WTC11 (cell line): ENCODE measurements around the gene FAM13C. TPM values are rescaled to one million over a fixed set of nuclear protein-coding genes. Genes with fewer than 3 reads are reported as not detected.
A peak's percentile ranks its signal among the peaks of the same experiment; 100 is the strongest.

Source experiments
- ATAC-seq: fragments of 200-7000 bp; cut with Tn5 transposase; 2 replicates; pipeline ENCODE4 v1.10.0; 2021; ENCODE audit warnings: mild to moderate bottlenecking, moderate library complexity
- CTCF ChIA-PET: fragments of 300-600 bp; sonication (Branson Sonifier 250); formaldehyde crosslinking; loops from one replicate; lab custom pipeline; 2021; ENCODE audit warnings: antibody characterized with exemption; lab: Charles Lee
- POLR2A ChIA-PET: fragments of 350-600 bp; sonication (Branson Sonifier 250); formaldehyde crosslinking; loops from one replicate; lab custom pipeline; 2021; ENCODE audit warnings: antibody characterized with exemption; lab: Charles Lee
- DNase-seq: peaks from one replicate; pipeline ENCODE4 v3.0.0; 2021; ENCODE audit warnings: low spot score
- H3K27ac Mint-ChIP-seq: 2 replicates; pipeline ENCODE4 v1.8.0; 2021; ENCODE audit warnings: mixed read lengths
- H3K27me3 Mint-ChIP-seq: 2 replicates; pipeline ENCODE4 v1.8.0; 2021; ENCODE audit warnings: low read depth, mild to moderate bottlenecking, moderate library complexity, mixed read lengths
- H3K36me3 Mint-ChIP-seq: 2 replicates; pipeline ENCODE4 v1.8.0; 2021; ENCODE audit warnings: mixed read lengths
- H3K4me1 Mint-ChIP-seq: 2 replicates; pipeline ENCODE4 v1.8.0; 2022; ENCODE audit warnings: mixed read lengths
- H3K4me3 Mint-ChIP-seq: 2 replicates; pipeline ENCODE4 v1.8.0; 2021; ENCODE audit warnings: mild to moderate bottlenecking, moderate library complexity, mixed read lengths
- H3K9me3 Mint-ChIP-seq: 2 replicates; pipeline ENCODE4 v1.8.0; 2021; ENCODE audit warnings: mixed read lengths
- AFF4 ChIP-seq: sonication (generic); formaldehyde crosslinking; IDR thresholded peaks from 2 replicates; pipeline ENCODE4 v1.8.1; 2023; ENCODE audit warnings: mild to moderate bottlenecking, missing genetic modification reagents, borderline replicate concordance
- ATF1 ChIP-seq: sonication (generic); formaldehyde crosslinking; IDR thresholded peaks from 2 replicates; pipeline ENCODE4 v1.8.1; 2023; ENCODE audit warnings: mild to moderate bottlenecking, moderate library complexity, missing genetic modification reagents
- E2F1 ChIP-seq: sonication (generic); formaldehyde crosslinking; IDR thresholded peaks from 2 replicates; pipeline ENCODE4 v1.8.0; 2022; ENCODE audit warnings: mild to moderate bottlenecking, missing genetic modification reagents
- EMX1 ChIP-seq: fragments of 250-450 bp; sonication (Bioruptor Pico); IDR thresholded peaks from 2 replicates; pipeline ENCODE4 v1.8.0; 2021; ENCODE audit warnings: mild to moderate bottlenecking
- ESRRA ChIP-seq: sonication (generic); formaldehyde crosslinking; IDR thresholded peaks from 2 replicates; pipeline ENCODE4 v1.8.1; 2022; ENCODE audit warnings: mild to moderate bottlenecking, missing genetic modification reagents, borderline replicate concordance
- GABPB1 ChIP-seq: sonication (generic); formaldehyde crosslinking; IDR thresholded peaks from 2 replicates; pipeline ENCODE4 v1.8.1; 2023; ENCODE audit warnings: mild to moderate bottlenecking, missing genetic modification reagents
- IRF2 ChIP-seq: sonication (generic); formaldehyde crosslinking; IDR thresholded peaks from 2 replicates; pipeline ENCODE4 v1.8.0; 2022; ENCODE audit warnings: low read depth, missing genetic modification reagents, borderline replicate concordance
- KAT7 ChIP-seq: sonication (generic); formaldehyde crosslinking; IDR thresholded peaks from 2 replicates; pipeline ENCODE4 v1.8.1; 2023; ENCODE audit warnings: missing genetic modification reagents, mild to moderate bottlenecking, borderline replicate concordance
- MYBL2 ChIP-seq: sonication (generic); formaldehyde crosslinking; IDR thresholded peaks from 2 replicates; pipeline ENCODE4 v1.8.1; 2023; ENCODE audit warnings: mild to moderate bottlenecking, moderate library complexity, missing genetic modification reagents
- PRRX2 ChIP-seq: fragments of 250-450 bp; sonication (Bioruptor Pico); IDR thresholded peaks from 2 replicates; pipeline ENCODE4 v1.8.0; 2021; ENCODE audit warnings: mild to moderate bottlenecking
- RELA ChIP-seq: sonication (generic); formaldehyde crosslinking; IDR thresholded peaks from 2 replicates; pipeline ENCODE4 v1.8.1; 2022; ENCODE audit warnings: missing genetic modification reagents, mild to moderate bottlenecking, borderline replicate concordance
- RORB ChIP-seq: fragments of 250-450 bp; sonication (Bioruptor Pico); IDR thresholded peaks from 2 replicates; pipeline ENCODE4 v1.9.0; 2021; ENCODE audit warnings: mild to moderate bottlenecking
- SMAD3 ChIP-seq: sonication (generic); formaldehyde crosslinking; IDR thresholded peaks from 2 replicates; pipeline ENCODE4 v1.8.0; 2022; ENCODE audit warnings: missing genetic modification reagents, mild to moderate bottlenecking, borderline replicate concordance
- SOX15 ChIP-seq: fragments of 250-450 bp; sonication (Bioruptor Pico); IDR thresholded peaks from 2 replicates; pipeline ENCODE4 v1.9.0; 2021; ENCODE audit warnings: mild to moderate bottlenecking
- SP1 ChIP-seq: sonication (generic); formaldehyde crosslinking; conservative IDR thresholded peaks from 2 replicates; pipeline ENCODE4 v1.8.1; 2022; ENCODE audit warnings: missing genetic modification reagents
- TEAD1 ChIP-seq: sonication (generic); formaldehyde crosslinking; IDR thresholded peaks from 2 replicates; pipeline ENCODE4 v1.8.0; 2022; ENCODE audit warnings: mild to moderate bottlenecking, missing genetic modification reagents
- USF2 ChIP-seq: sonication (generic); formaldehyde crosslinking; IDR thresholded peaks from 2 replicates; pipeline ENCODE4 v1.8.1; 2023; ENCODE audit warnings: mild to moderate bottlenecking, missing genetic modification reagents, moderate library complexity
- ZBTB21 ChIP-seq: sonication (generic); formaldehyde crosslinking; IDR thresholded peaks from 2 replicates; pipeline ENCODE4 v1.8.1; 2023; ENCODE audit warnings: mild to moderate bottlenecking, missing genetic modification reagents, borderline replicate concordance
- ZNF121 ChIP-seq: sonication (generic); formaldehyde crosslinking; IDR thresholded peaks from 2 replicates; pipeline ENCODE4 v1.8.0; 2023; ENCODE audit warnings: missing genetic modification reagents
- ZNF317 ChIP-seq: sonication (generic); formaldehyde crosslinking; IDR thresholded peaks from 2 replicates; pipeline ENCODE4 v1.8.1; 2023; ENCODE audit warnings: low read depth, mild to moderate bottlenecking, moderate library complexity, missing genetic modification reagents, borderline replicate concordance
- total RNA-seq: library from RNA; stranded (reverse); gene quantifications from 3 replicates; pipeline ENCODE4 v1.2.3, GENCODE V29; 2021

Gene FAM13C
- total RNA-seq, 1 experiment from 2014 or later, result 1.5 TPM

GRCh38 chr10:59266321-59266720 is 96.0 kb downstream of the FAM13C start:
- ATAC-seq, result no peak
- Mint-ChIP-seq H3K27ac (no peak overlapping the region), H3K36me3 (no peaks in the 10 kb centered on the region)
- POLR2A ChIA-PET, result no interaction called here
- TF ChIP-seq E2F1 (CRISPR knock-in tag), result no peak
- no peak for TF ChIP-seq ESRRA (CRISPR knock-in tag)
- TF ChIP-seq IRF2 (CRISPR knock-in tag), result no peak
- TF ChIP-seq PRRX2 (CRISPR knock-in tag), result no peak
- TF ChIP-seq RELA (CRISPR knock-in tag), result no peak
- TF ChIP-seq KAT7 (CRISPR knock-in tag), result no peak
- no peak for TF ChIP-seq ZBTB21 (CRISPR knock-in tag)
- TF ChIP-seq MYBL2 (CRISPR knock-in tag), result no peak
- TF ChIP-seq AFF4 (CRISPR knock-in tag), result no peak
- TF ChIP-seq TEAD1, result no peak
- no peak for TF ChIP-seq SMAD3 (CRISPR knock-in tag)
- TF ChIP-seq ZNF121 (CRISPR knock-in tag), result no peak
- TF ChIP-seq, all 79 proteins: peak for 0
- CTCF ChIA-PET, result no interaction called here
- DNase-seq, result no peak
- Mint-ChIP-seq H3K4me1 (no peaks in the 10 kb centered on the region), H3K27me3 (no peaks in the 10 kb centered on the region), H3K4me3 (no peak overlapping the region), H3K9me3 (no peaks in the 10 kb centered on the region)

- no peaks in the 10 kb centered on the region for H3K36me3 Mint-ChIP-seq
- no peak overlapping the region for H3K27ac Mint-ChIP-seq
- H3K4me3 Mint-ChIP-seq, result no peak overlapping the region
- H3K27me3 Mint-ChIP-seq, result no peaks in the 10 kb centered on the region
- H3K4me1 Mint-ChIP-seq, result no peaks in the 10 kb centered on the region
- DNase-seq (no peak), ATAC-seq (peak; percentile 39; the same call in 1 of the 2 replicates)
- H3K9me3 Mint-ChIP-seq, result no peaks in the 10 kb centered on the region
- TF ChIP-seq USF2 (CRISPR knock-in tag) (peak; percentile 10; the same call in 1 of the 2 replicates), ZBTB21 (CRISPR knock-in tag) (no peak), RORB (no peak), GABPB1 (CRISPR knock-in tag) (no peak), EMX1 (no peak), TEAD1 (no peak), ATF1 (CRISPR knock-in tag) (no peak)
- ChIA-PET CTCF (interaction anchor here (0.6 kb wide), 1 partner anchor 126 kb away, joined by 3 read pairs; no protein-coding TSS in a partner anchor), POLR2A (no interaction called here)
Measured at GRCh38 chr10:59265141-59265540, 97.2 kb downstream of the FAM13C start.

- no peaks in the 10 kb centered on the region for H3K4me1 Mint-ChIP-seq
- ChIA-PET CTCF (no interaction called here), POLR2A (no interaction called here)
- no peaks in the 10 kb centered on the region for H3K9me3 Mint-ChIP-seq
- H3K4me3 Mint-ChIP-seq, result no peak overlapping the region
- no peak for DNase-seq
- H3K27ac Mint-ChIP-seq, result no peak overlapping the region
- H3K27me3 Mint-ChIP-seq, result no peaks in the 10 kb centered on the region
- H3K36me3 Mint-ChIP-seq, result no peaks in the 10 kb centered on the region
- ATAC-seq, result no peak
- TF ChIP-seq ZNF317 (CRISPR knock-in tag), result no peak
- TF ChIP-seq ZNF121 (CRISPR knock-in tag), result no peak
- no peak for TF ChIP-seq SP1 (CRISPR knock-in tag)
- no peak for TF ChIP-seq SOX15 (CRISPR knock-in tag)
Measured at GRCh38 chr10:59258890-59259289, 103.5 kb downstream of the FAM13C start.
